Lung (tissue), 12 donors: Measurements from ENCODE around the gene NFAM1. TPM values are rescaled to one million over a fixed set of nuclear protein-coding genes. Genes with fewer than 3 reads are reported as not detected.

Experiments
- ATAC-seq: fragments of 200-7000 bp; cut with Tn5 transposase; one replicate; pipeline ENCODE4 v1.9.1; 2020; ENCODE audit warnings: moderate number of reproducible peaks; ENCODE audit not compliant: insufficient read depth, low FRiP score
- DNase-seq, 3 donors: peaks; one replicate each; pipeline ENCODE4 v3.0.0-alpha.2; 2013 to 2017
- H3K27ac ChIP-seq, 2 donors: one replicate each; pipeline ENCODE4 v1.5.1; 2013; ENCODE audit warnings: mild to moderate bottlenecking in 2 of 2, moderate library complexity in 2 of 2, control low read depth in 1 of 2, inconsistent platforms in 1 of 2, low read depth in 1 of 2, low read length in 1 of 2
- H3K27me3 ChIP-seq, 3 donors: one replicate each; pipeline ENCODE4 v1.5.1; 2013; ENCODE audit warnings: low read length in 2 of 3; ENCODE audit not compliant: control insufficient read depth in 3 of 3, insufficient read depth in 3 of 3
- H3K36me3 ChIP-seq, 4 donors: one replicate each; pipeline ENCODE4 v1.5.1; 2013; ENCODE audit warnings: low read length in 4 of 4, mild to moderate bottlenecking in 1 of 4, moderate library complexity in 1 of 4; ENCODE audit not compliant: control insufficient read depth in 4 of 4, insufficient read depth in 4 of 4
- H3K4me1 ChIP-seq, 5 donors: one replicate each; pipeline ENCODE4 v1.5.1; 2013; ENCODE audit warnings: low read length in 5 of 5, mild to moderate bottlenecking in 2 of 5, moderate library complexity in 1 of 5; ENCODE audit not compliant: control insufficient read depth in 5 of 5, insufficient read depth in 5 of 5
- H3K4me3 ChIP-seq: one replicate; pipeline ENCODE4 v1.5.1; 2013; ENCODE audit warnings: mild to moderate bottlenecking, control low read depth, moderate library complexity
- H3K9ac ChIP-seq, 2 donors: one replicate each; pipeline ENCODE4 v1.5.1; 2013; ENCODE audit warnings: low read length in 2 of 2, control low read depth in 1 of 2; ENCODE audit not compliant: insufficient read depth in 1 of 2
- H3K9me3 ChIP-seq, 4 donors: one replicate each; pipeline ENCODE4 v1.5.1; 2013; ENCODE audit warnings: low read length in 3 of 4, mild to moderate bottlenecking in 1 of 4, moderate library complexity in 1 of 4; ENCODE audit not compliant: control insufficient read depth in 4 of 4, insufficient read depth in 3 of 4
- WGBS, 2 donors: extraction: QIAGEN DNeasy Blood & Tissue Kit; methylation state at CpG; one replicate each; pipeline ENCODE4 v1.1.7; 2013; 5-methylcytosine and 5-hydroxymethylcytosine counted together
- polyA plus RNA-seq, 2 donors: library from polyadenylated mRNA; stranded (reverse); fragments of 200-250 nt; gene quantifications; one replicate each; pipeline ENCODE4 v1.2.1, GENCODE V29; 2013
- total RNA-seq, 2 donors: library from RNA; depleted of rRNA in 1 of 2; stranded (reverse); fragments of >200 nt in 1 of 2; gene quantifications; one replicate each; pipeline ENCODE4 v1.2.1, GENCODE V29; 2014 to 2021
- TF ChIP-seq, protein P1 (sequence below): IDR thresholded peaks from 2 replicates; pipeline ENCODE4 v1.5.1; 2012; ENCODE audit warnings: mild to moderate bottlenecking; ENCODE audit errors: control extremely low read depth, extremely low read depth
- donor health status: control.
- donor health status: control.
- donor health status: Bipolar disorder and iron deficiency.
- donor health status: healthy.
- donor health status: DM: yes; HTN: yes; CAD: no.

NFAM1 gene
- total and polyA plus RNA-seq, 4 donors, result 2.2 to 24.6 (median 9.0) TPM

DNA sequence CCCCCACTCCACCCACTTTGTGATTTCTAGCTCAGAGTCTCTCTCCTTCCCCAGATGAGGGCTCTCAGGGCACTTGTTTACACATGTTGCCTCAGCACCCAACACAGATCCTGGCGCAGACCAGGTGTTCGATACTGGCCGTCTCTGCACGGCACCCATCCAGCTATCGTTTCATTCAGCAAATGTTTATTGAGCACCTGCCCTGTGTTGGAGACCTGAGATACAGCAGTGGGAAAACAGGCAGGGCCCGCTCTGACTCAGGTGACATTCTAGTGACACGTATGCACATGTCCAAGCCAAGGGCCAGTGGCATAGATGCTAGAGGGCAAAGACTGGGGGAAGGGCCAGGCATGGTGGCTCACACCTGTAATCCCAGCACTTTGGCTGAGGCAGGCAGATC is 71.9 kb downstream of the NFAM1 start:
- no peaks in the 10 kb centered on the region for H3K9me3 ChIP-seq
- no peak for ATAC-seq
- no peaks in the 10 kb centered on the region for H3K36me3 ChIP-seq
- no peak overlapping the region for H3K27ac ChIP-seq
- H3K4me1 ChIP-seq, result peaks cover 0 to 13% (median 3%) of the 10 kb centered on the region in 5 donors
- 76 to 90% methylated on average over 7 of the region's 7 CpGs for WGBS, 2 donors
- TF ChIP-seq, protein P1, sequence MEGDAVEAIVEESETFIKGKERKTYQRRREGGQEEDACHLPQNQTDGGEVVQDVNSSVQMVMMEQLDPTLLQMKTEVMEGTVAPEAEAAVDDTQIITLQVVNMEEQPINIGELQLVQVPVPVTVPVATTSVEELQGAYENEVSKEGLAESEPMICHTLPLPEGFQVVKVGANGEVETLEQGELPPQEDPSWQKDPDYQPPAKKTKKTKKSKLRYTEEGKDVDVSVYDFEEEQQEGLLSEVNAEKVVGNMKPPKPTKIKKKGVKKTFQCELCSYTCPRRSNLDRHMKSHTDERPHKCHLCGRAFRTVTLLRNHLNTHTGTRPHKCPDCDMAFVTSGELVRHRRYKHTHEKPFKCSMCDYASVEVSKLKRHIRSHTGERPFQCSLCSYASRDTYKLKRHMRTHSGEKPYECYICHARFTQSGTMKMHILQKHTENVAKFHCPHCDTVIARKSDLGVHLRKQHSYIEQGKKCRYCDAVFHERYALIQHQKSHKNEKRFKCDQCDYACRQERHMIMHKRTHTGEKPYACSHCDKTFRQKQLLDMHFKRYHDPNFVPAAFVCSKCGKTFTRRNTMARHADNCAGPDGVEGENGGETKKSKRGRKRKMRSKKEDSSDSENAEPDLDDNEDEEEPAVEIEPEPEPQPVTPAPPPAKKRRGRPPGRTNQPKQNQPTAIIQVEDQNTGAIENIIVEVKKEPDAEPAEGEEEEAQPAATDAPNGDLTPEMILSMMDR, result no peak
- H3K9ac ChIP-seq, result no peak overlapping the region
- no peaks in the 10 kb centered on the region for H3K27me3 ChIP-seq
- DNase-seq, result no peak
- no peak overlapping the region for H3K4me3 ChIP-seq

DNA sequence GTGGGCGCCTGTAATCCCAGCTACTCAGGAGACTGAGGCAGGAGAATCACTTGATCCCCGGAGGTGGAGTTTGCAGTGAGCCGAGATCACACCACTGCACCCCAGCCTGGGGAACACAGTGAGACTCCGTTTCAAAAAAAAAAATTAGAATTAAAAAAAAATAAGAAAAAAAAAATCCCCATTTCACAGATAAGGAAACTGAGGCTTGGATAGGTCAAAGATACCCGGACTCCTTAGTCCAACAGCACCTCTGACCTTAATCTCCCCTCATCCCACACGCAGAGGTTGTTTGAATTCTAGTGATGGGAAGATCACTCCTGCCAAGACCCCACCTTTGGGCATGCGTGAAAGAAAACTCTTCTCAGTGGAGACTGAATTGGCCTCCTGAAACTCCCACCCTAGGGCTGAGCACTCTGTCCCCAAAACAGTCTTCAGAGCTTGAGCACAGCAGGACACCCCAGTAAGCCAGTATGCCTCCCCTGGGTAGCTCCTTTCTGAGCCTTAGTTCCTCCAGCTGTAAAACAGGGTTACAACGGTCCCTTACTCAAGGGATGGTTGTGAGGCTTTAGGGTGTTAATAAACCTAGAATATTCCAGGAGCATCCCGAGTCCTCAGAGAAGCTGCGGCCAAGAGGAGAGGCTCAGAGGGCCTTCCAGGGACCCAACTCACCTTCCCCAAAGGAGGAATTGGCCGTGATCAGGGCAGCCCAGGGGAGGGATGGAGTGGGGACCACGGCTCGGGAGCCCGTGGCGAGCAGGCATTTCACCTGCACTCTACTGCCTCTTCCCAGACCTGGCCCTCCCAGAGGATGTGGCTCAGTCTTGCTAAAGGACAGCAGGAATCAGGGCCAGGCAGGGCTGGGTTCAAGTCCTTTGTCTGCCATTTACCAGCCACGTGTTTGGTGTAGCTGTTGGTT is 73.3 kb downstream of the NFAM1 start:
- TF ChIP-seq, protein P1, result no peak
- Histone ChIP-seq H3K9ac (no peak overlapping the region), H3K27me3 (no peaks in the 10 kb centered on the region), H3K4me1 (peaks cover 0 to 5% (median 3%) of the 10 kb centered on the region in 5 donors), H3K9me3 (no peaks in the 10 kb centered on the region), H3K4me3 (no peak overlapping the region), H3K27ac (no peak overlapping the region), H3K36me3 (no peaks in the 10 kb centered on the region)
- DNase-seq (no peak), ATAC-seq (no peak)
- WGBS, 2 donors, result 82 to 88% methylated on average over 16 of the region's 16 CpGs

DNA sequence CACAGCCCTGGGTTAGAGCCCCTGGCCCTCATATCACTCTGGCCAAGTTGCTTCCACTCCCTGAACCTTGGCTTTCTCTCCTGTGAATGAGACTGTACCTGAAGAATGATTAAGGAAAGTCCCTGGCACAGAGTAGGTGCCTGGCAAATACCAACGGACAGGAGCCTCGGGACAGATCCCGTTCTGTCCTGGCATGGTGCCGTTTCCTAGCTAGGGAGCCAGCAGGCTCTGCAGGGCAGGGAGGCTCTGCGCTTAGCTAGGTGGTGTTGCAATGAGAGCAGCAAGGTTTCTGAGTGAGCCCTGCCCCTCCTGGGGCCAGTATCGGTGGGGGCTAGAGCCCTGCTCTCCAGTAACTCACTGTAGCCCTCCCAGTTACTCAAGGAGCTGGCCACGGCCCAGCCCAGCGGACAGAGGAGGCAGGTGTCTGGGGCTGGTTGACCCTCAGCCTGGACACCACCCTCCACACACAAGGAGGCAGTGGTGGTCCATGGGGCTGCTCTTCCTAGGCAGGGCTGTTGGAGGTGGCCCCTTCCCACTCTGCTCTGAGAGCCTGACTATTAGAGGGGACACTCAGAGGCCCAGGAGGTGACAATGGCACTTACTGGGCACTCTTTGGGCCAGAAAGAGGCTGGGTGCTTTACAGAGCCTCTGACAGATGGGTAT is 74.4 kb downstream of the NFAM1 start:
- ATAC-seq, result no peak
- TF ChIP-seq, protein P1, result no peak
- H3K27ac ChIP-seq, result no peak overlapping the region
- DNase-seq, result no peak
- no peaks in the 10 kb centered on the region for H3K36me3 ChIP-seq
- WGBS, 2 donors, result 58 to 86% methylated on average over 8 of the region's 8 CpGs
- H3K9ac ChIP-seq, result no peak overlapping the region
- peaks cover 0 to 8% (median 3%) of the 10 kb centered on the region in 5 donors for H3K4me1 ChIP-seq
- H3K4me3 ChIP-seq, result no peak overlapping the region
- H3K9me3 ChIP-seq, result no peaks in the 10 kb centered on the region
- no peaks in the 10 kb centered on the region for H3K27me3 ChIP-seq
